T1000 (cell line): ENCODE measurements around the gene PXN.

Experiments
- DNase-seq: peaks from one replicate; lab custom pipeline; 2025; ENCODE audit warnings: mixed read lengths; lab: John Stamatoyannopoulos, UW

Gene PXN

DNA sequence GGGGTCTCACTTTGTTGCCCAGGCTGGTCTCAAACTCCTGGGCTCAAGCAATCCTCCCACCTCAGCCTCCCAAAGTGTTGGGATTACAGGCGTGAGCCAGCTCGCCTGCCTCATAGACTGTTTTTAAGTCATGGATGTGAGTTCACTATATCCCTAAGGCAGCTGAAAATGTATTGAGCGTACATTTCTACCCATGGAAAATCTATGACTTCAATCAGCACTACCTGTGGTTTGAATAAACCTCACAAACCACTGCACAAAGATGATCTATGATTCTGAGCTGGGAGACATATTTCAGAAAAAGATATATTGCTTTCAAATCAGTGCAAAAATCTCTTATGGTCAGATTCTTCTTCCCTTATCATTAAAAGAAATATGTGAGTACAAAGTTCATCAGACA lies 93.5 kb downstream of the PXN start:
- no peak for DNase-seq

DNA sequence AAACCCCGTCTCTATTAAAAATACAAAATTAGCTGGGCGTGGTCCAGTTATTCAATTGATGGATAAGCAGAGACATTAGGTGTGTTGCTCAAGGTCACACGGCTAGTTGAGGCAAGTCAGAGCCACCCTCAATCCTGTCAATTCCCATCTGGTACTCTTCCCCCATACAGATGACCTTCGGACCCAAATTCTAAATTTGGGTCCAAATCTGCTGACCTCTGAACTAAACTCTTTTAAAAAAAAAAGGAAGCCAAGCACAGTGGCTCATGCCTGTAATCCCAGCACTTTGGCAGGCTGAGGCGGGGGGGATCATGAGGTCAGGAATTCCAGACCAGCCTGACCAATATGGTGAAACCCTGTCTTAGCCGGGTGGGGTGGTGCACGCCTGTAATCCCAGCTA lies 94.9 kb downstream of the PXN start:
- DNase-seq = no peak

DNA sequence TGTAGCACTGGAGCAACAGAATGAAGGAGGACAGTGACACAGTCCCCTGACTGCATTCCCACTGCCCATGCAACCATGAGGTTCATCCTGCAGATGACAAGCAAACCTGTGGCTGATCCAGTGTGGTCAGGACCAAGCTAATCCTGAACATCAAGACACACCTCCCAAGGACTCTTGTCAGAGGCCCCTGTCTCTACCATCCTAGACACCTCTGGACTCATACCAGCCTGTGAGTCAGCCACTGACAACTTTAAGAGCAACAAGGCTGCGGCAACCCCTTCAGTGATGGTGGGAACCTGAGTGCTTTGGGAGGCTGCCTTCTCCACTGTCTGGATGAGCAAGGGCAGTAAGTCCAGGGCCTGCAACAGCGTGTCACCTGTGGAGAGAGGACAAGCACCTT lies 95.6 kb downstream of the PXN start:
- DNase-seq = no peak

DNA sequence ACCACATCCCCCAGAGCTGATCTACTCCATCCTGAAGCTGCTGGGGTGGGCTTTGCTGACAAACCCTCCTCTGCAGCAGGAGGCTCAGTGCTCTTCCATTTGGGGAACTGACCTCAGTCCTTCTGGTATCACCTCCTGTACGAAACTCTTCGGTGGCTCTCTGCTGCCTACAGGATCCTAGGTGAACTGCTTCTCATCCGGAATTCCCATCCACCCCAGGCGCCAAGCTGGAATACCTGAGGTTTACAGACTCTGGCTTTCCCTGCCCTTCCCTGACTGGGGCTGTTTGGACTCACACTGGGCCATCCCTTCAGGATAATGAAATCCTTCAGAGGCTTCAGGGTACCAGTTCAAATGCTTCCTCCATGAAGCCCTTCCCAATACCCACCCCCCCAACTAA lies 97.2 kb downstream of the PXN start:
- DNase-seq = no peak

DNA sequence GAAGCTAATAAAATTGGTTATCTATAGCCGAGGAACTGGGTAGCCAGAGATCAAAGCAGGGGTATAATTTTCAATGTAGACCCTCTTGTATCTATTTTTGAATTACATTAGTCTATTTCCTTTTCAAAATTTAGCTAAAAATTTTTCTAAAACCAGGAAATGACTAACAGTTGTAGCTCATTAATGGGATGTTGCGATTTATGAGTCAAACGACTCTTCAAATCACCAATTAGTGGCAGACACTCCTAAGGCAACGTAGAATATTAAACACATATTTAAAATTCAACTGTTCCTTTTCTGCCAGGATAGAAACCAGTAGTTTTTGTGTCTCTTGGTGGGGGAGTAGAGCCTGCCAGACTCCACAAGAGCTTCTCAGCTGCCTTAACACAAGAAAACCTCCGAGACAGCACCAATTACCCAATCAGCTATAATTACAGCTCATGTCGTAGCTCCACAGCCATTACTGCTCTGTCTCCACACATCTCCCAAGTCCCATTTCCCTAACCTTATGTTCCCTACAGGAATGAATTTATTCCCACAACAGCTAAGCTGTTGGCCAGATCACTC lies 97.9 kb downstream of the PXN start:
- DNase-seq = no peak

DNA sequence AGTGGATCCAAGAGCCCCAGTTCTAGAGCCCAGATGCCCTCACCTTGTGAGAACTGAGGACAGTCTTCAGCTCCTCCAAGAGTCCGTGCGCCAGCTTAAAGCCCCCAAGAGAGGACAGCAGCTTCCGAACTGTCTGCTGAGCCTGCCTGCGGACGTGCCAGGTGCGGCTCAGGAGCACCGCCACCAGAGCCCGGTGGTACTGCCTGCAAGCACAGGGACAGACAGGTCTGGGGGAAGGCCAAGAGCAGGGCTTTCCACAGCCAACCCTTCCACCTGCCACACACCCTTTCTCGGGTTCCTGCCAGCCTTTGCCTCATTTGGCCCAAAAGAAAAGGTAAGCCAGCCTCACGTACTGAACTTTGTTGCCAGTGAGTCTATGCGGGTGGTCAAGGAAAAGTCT lies 101.2 kb downstream of the PXN start:
- no peak for DNase-seq

DNA sequence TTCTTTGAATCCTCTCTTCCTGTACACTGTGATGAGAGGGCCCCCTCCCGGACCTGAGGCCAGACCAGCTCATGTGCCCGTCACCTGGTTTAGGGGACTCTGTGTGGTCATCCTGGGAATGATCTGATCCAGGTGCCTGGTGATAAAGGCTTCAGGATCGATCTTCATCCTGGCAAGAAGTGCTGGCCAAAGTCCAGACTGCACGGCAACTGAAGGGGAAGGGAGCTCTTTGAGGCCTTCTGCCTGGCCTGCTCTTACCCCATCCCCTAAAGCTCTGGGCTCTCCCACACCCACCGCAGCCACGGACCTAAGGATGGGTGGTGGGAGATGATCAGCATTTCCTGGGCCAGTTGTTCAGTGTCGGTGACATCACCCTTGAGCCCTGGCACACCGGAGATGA lies 102.8 kb downstream of the PXN start:
- no peak for DNase-seq

DNA sequence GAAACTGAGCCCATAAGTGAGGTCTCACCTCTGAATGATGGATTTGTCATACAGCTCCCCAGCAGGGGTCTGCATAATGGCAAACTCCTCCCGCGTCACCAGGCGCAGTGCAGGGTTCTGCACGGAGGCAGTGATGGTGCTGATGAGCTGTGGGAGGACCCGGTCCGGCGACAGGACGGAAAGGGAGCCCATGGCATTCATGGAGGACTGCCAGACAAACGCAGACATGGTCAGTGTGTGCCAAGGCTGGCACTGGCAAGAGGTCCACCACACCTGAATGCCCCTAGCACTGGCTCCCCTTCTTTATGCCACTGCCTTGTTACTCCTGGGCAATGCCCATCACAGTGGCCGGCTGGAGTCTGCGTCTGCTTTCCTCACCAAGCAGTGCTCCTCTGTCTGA lies 103.7 kb downstream of the PXN start:
- DNase-seq = no peak
